Neural progenitor cell (in vitro differentiated cells): ENCODE measurements around the gene OTUD1. TPM values are rescaled to one million over a fixed set of nuclear protein-coding genes. Genes with fewer than 3 reads are reported as not detected.

Experiments used
- DNase-seq: peaks from one replicate; pipeline ENCODE4 v3.0.0-alpha.2; 2016; ENCODE audit warnings: low spot score
- H2AFZ ChIP-seq: fragments of 200-600 bp; sonication (generic); replicated peaks from 2 replicates; pipeline ENCODE4 v1.6.1; 2016; ENCODE audit warnings: antibody characterized with exemption
- H3F3A ChIP-seq: fragments of 200-600 bp; sonication (generic); 2 replicates; pipeline ENCODE4 v1.6.1; 2016; ENCODE audit warnings: antibody characterized with exemption, low read depth
- H3K27ac ChIP-seq: fragments of 200-600 bp; sonication (generic); 2 replicates; pipeline ENCODE4 v1.5.1; 2016; ENCODE audit warnings: mild to moderate bottlenecking
- H3K27me3 ChIP-seq: fragments of 200-600 bp; sonication (generic); 2 replicates; pipeline ENCODE4 v1.6.1; 2016; ENCODE audit warnings: mild to moderate bottlenecking, moderate library complexity
- H3K36me3 ChIP-seq: fragments of 200-600 bp; sonication (generic); 2 replicates; pipeline ENCODE4 v1.5.1; 2016
- H3K4me1 ChIP-seq: fragments of 200-600 bp; sonication (generic); 2 replicates; pipeline ENCODE4 v1.6.1; 2016; ENCODE audit warnings: mixed run types
- H3K4me2 ChIP-seq: fragments of 200-600 bp; sonication (generic); 2 replicates; pipeline ENCODE4 v1.6.1; 2016
- H3K4me3 ChIP-seq: fragments of 200-600 bp; sonication (generic); 2 replicates; pipeline ENCODE4 v1.5.1; 2016
- H3K79me2 ChIP-seq: fragments of 200-600 bp; sonication (generic); 2 replicates; pipeline ENCODE4 v1.6.1; 2016; ENCODE audit warnings: low read depth
- H3K9ac ChIP-seq: fragments of 200-600 bp; sonication (generic); 2 replicates; pipeline ENCODE4 v1.6.1; 2016
- H3K9me3 ChIP-seq: fragments of 200-600 bp; sonication (generic); 2 replicates; pipeline ENCODE4 v1.5.1; 2016; ENCODE audit warnings: low read depth
- H4K20me1 ChIP-seq: fragments of 200-600 bp; sonication (generic); 2 replicates; pipeline ENCODE4 v1.6.1; 2016; ENCODE audit warnings: low read depth
- H3K27ac Mint-ChIP-seq: 3 replicates; pipeline ENCODE4 v1.8.0; 2021; ENCODE audit warnings: mixed read lengths
- H3K27me3 Mint-ChIP-seq: 2 replicates; pipeline ENCODE4 v1.8.0; 2022; ENCODE audit warnings: low read depth, mild to moderate bottlenecking, inconsistent platforms, moderate library complexity, mixed read lengths; ENCODE audit not compliant: insufficient read depth
- H3K36me3 Mint-ChIP-seq: 3 replicates; pipeline ENCODE4 v1.8.0; 2021; ENCODE audit warnings: mixed read lengths
- H3K4me1 Mint-ChIP-seq: 3 replicates; pipeline ENCODE4 v1.8.0; 2021; ENCODE audit warnings: mixed read lengths
- H3K4me3 Mint-ChIP-seq: 3 replicates; pipeline ENCODE4 v1.8.0; 2021; ENCODE audit warnings: mild to moderate bottlenecking, moderate library complexity, mixed read lengths
- H3K9me3 Mint-ChIP-seq: 3 replicates; pipeline ENCODE4 v1.8.0; 2020; ENCODE audit warnings: mixed read lengths
- CTCF ChIP-seq: fragments of 200-600 bp; sonication (generic); IDR thresholded peaks from 2 replicates; pipeline ENCODE4 v1.5.1; 2017; ENCODE audit warnings: antibody characterized with exemption, mild to moderate bottlenecking
- EZH2 ChIP-seq: fragments of 200-600 bp; sonication (generic); IDR thresholded peaks from 2 replicates; pipeline ENCODE4 v1.6.1; 2017; ENCODE audit warnings: antibody characterized with exemption, mild to moderate bottlenecking, moderate library complexity
- EZH2phosphoT487 ChIP-seq: fragments of 200-600 bp; sonication (generic); IDR thresholded peaks from 2 replicates; pipeline ENCODE4 v1.6.1; 2017; ENCODE audit warnings: antibody characterized with exemption
- total RNA-seq: library from RNA; depleted of rRNA; stranded (reverse); fragments of >200 nt; gene quantifications from 2 replicates; pipeline ENCODE4 v1.2.3, GENCODE V29; 2015; ENCODE audit warnings: low replicate concordance

The OTUD1 gene
- total RNA-seq, 1 donor from 2014 or later: 7.9 TPM

DNA sequence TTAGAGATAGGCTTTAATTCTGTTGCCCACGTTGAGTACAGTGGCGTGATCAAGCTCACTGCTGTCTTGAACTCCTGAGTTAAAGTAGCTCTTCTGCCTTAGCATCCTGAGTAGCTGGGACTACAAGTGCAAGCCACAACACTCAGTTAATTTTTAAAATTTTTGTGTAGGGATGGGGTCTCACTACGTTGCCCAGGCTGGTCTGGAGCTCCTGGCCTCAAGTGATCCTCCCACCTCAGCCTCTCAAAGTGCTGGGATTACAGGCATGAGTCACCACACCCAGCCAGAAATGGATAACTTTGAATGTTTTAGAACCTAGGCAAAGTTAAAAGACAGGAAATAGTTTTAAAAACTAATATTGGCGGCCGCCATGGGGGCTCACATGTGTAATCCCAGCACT lies 43.9 kb upstream of the OTUD1 start:
- Mint-ChIP-seq H3K4me3 (no peak overlapping the region), H3K9me3 (peaks cover 2% of the 10 kb centered on the region), H3K27me3 (peaks cover 3% of the 10 kb centered on the region), H3K4me1 (no peaks in the 10 kb centered on the region), H3K36me3 (no peaks in the 10 kb centered on the region), H3K27ac (no peak overlapping the region)
- Histone ChIP-seq H3K4me3 (no peak overlapping the region), H3K4me2 (no peak overlapping the region), H3K27ac (no peak overlapping the region), H3K36me3 (no peaks in the 10 kb centered on the region), H3K27me3 (no peaks in the 10 kb centered on the region), H3K79me2 (no peaks in the 10 kb centered on the region), H3K9me3 (no peaks in the 10 kb centered on the region), H4K20me1 (no peaks in the 10 kb centered on the region), H2AFZ (no peak overlapping the region), H3K4me1 (no peaks in the 10 kb centered on the region), H3F3A (no peaks in the 10 kb centered on the region), H3K9ac (no peak overlapping the region)
- TF ChIP-seq CTCF (no peak), EZH2 (no peak), EZH2phosphoT487 (no peak)
- no peak for DNase-seq

- H2AFZ ChIP-seq: no peak overlapping the region
- no peaks in the 10 kb centered on the region for H3F3A ChIP-seq
- no peak overlapping the region for H3K4me2 ChIP-seq
- Mint-ChIP-seq H3K27me3 (peaks cover 3% of the 10 kb centered on the region), H3K36me3 (no peaks in the 10 kb centered on the region), H3K4me3 (no peak overlapping the region), H3K9me3 (peaks cover 2% of the 10 kb centered on the region), H3K27ac (no peak overlapping the region), H3K4me1 (no peaks in the 10 kb centered on the region)
- no peak overlapping the region for H3K9ac ChIP-seq
- no peaks in the 10 kb centered on the region for H3K36me3 ChIP-seq
- H3K4me1 ChIP-seq: no peaks in the 10 kb centered on the region
- H4K20me1 ChIP-seq: no peaks in the 10 kb centered on the region
- no peaks in the 10 kb centered on the region for H3K9me3 ChIP-seq
- no peak overlapping the region for H3K27ac ChIP-seq
- no peaks in the 10 kb centered on the region for H3K27me3 ChIP-seq
- TF ChIP-seq EZH2: no peak
- H3K79me2 ChIP-seq: no peaks in the 10 kb centered on the region
- no peak overlapping the region for H3K4me3 ChIP-seq
- DNase-seq: no peak
Measured at GRCh38 chr10:23396695-23397094, 42.2 kb upstream of the OTUD1 start.

GRCh38 chr10:23399701-23400144 lies 39.2 kb upstream of the OTUD1 start:
- Mint-ChIP-seq H3K9me3 (no peaks in the 10 kb centered on the region), H3K36me3 (no peaks in the 10 kb centered on the region), H3K27ac (no peak overlapping the region), H3K4me1 (peaks cover 3% of the 10 kb centered on the region), H3K4me3 (no peak overlapping the region), H3K27me3 (peaks cover 3% of the 10 kb centered on the region)
- H3K9me3 ChIP-seq: no peaks in the 10 kb centered on the region
- TF ChIP-seq EZH2 (no peak), EZH2phosphoT487 (no peak), CTCF (no peak)
- no peak overlapping the region for H3K4me2 ChIP-seq
- H3K27ac ChIP-seq: no peak overlapping the region
- no peaks in the 10 kb centered on the region for H3K4me1 ChIP-seq
- H3F3A ChIP-seq: no peaks in the 10 kb centered on the region
- H3K27me3 ChIP-seq: no peaks in the 10 kb centered on the region
- no peak overlapping the region for H3K9ac ChIP-seq
- no peak overlapping the region for H2AFZ ChIP-seq
- no peaks in the 10 kb centered on the region for H3K79me2 ChIP-seq
- no peak for DNase-seq
- no peaks in the 10 kb centered on the region for H3K36me3 ChIP-seq
- no peak overlapping the region for H3K4me3 ChIP-seq
- no peaks in the 10 kb centered on the region for H4K20me1 ChIP-seq

GRCh38 chr10:23402856-23403255 lies 36.0 kb upstream of the OTUD1 start:
- H3K27ac Mint-ChIP-seq: no peak overlapping the region
- no peaks in the 10 kb centered on the region for H3K36me3 ChIP-seq
- DNase-seq: no peak
- no peak for TF ChIP-seq CTCF
- no peak for TF ChIP-seq EZH2
- no peak for TF ChIP-seq EZH2phosphoT487
- no peaks in the 10 kb centered on the region for H3K9me3 ChIP-seq
- no peaks in the 10 kb centered on the region for H3K9me3 Mint-ChIP-seq
- H3K27ac ChIP-seq: no peak overlapping the region
- no peak overlapping the region for H2AFZ ChIP-seq
- no peaks in the 10 kb centered on the region for H3K36me3 Mint-ChIP-seq
- H3K4me3 Mint-ChIP-seq: no peak overlapping the region
- no peaks in the 10 kb centered on the region for H4K20me1 ChIP-seq
- H3K27me3 Mint-ChIP-seq: no peaks in the 10 kb centered on the region
- H3K4me3 ChIP-seq: no peak overlapping the region
- no peak overlapping the region for H3K9ac ChIP-seq
- no peaks in the 10 kb centered on the region for H3F3A ChIP-seq
- H3K4me1 Mint-ChIP-seq: peaks cover 4% of the 10 kb centered on the region
- no peaks in the 10 kb centered on the region for H3K79me2 ChIP-seq
- H3K4me2 ChIP-seq: no peak overlapping the region
- no peaks in the 10 kb centered on the region for H3K27me3 ChIP-seq
- no peaks in the 10 kb centered on the region for H3K4me1 ChIP-seq
